ENCODE measurements around the gene GASK1B. TPM values are rescaled to one million over a fixed set of nuclear protein-coding genes. Genes with fewer than 3 reads are reported as not detected.

GASK1B gene
- total RNA-seq: 61.9 TPM
- long read RNA-seq, full-length matches to known transcripts: 34 of 96 reads
- long read RNA-seq, partial matches to known transcripts: 53 of 96 reads
- long read RNA-seq, other reads (novel, unspliced or antisense): 9 of 96 reads

- Histone ChIP-seq H3K9me3 (replicated peaks) (no peaks in the 10 kb centered on the region), H3K4me1 (peaks cover 92% of the 10 kb centered on the region), H3K36me3 (no peaks in the 10 kb centered on the region), H3K27ac (replicated peaks) (peak within 1 kb of the TSS; percentile 93), H3K4me3 (peak within 1 kb of the TSS; percentile 82), H3K27me3 (ENCODE audit: low read depth) (no peaks in the 10 kb centered on the region)
- no peak for DNase-seq
- TF ChIP-seq CTCF (IDR thresholded peaks at IDR 0.05; ENCODE audit: borderline replicate concordance): peak; percentile 76
- intact Hi-C loops (cut with micrococcal nuclease): loop anchor here (5.0 kb wide), 1 partner anchor 180 kb away; no protein-coding TSS in a partner anchor
These were observed at the start of gene GASK1B for GRCh38 chr4:158172261-158173258. Gene GASK1B (minus strand): TSS chr4:158173025. CDS start chr4:158171375, 1,650 bp downstream.

GRCh38 chr4:158219623-158220022, 46.8 kb upstream of the GASK1B start:
- H3K4me3 ChIP-seq: no peak overlapping the region
- DNase-seq: no peak
- intact Hi-C loops (cut with micrococcal nuclease): no loop called here
- H3K9me3 ChIP-seq (replicated peaks): no peaks in the 10 kb centered on the region
- no peak overlapping the region for H3K27ac ChIP-seq (replicated peaks)
- H3K27me3 ChIP-seq (ENCODE audit: low read depth): no peaks in the 10 kb centered on the region
- H3K36me3 ChIP-seq: peaks cover 56% of the 10 kb centered on the region
- peaks cover 21% of the 10 kb centered on the region for H3K4me1 ChIP-seq
- no peak for TF ChIP-seq CTCF (IDR thresholded peaks at IDR 0.05; ENCODE audit: borderline replicate concordance)

- peaks cover 52% of the 10 kb centered on the region for H3K36me3 ChIP-seq
- H3K4me3 ChIP-seq: no peak overlapping the region
- DNase-seq: no peak
- H3K9me3 ChIP-seq (replicated peaks): no peaks in the 10 kb centered on the region
- H3K27me3 ChIP-seq (ENCODE audit: low read depth): no peaks in the 10 kb centered on the region
- peaks cover 21% of the 10 kb centered on the region for H3K4me1 ChIP-seq
- no peak for TF ChIP-seq CTCF (IDR thresholded peaks at IDR 0.05; ENCODE audit: borderline replicate concordance)
- intact Hi-C loops (cut with micrococcal nuclease): no loop called here
- peak overlapping the region; percentile 59 for H3K27ac ChIP-seq (replicated peaks)
These were observed 44.9 kb upstream of the GASK1B start for GRCh38 chr4:158217763-158218162.

GRCh38 chr4:158214856-158215255, 42.0 kb upstream of the GASK1B start:
- no peak for DNase-seq
- no peak overlapping the region for H3K27ac ChIP-seq (replicated peaks)

GRCh38 chr4:158213466-158213865, 40.6 kb upstream of the GASK1B start:
- Histone ChIP-seq H3K9me3 (replicated peaks) (no peaks in the 10 kb centered on the region), H3K4me1 (peaks cover 34% of the 10 kb centered on the region), H3K36me3 (peaks cover 15% of the 10 kb centered on the region), H3K4me3 (no peak overlapping the region), H3K27me3 (ENCODE audit: low read depth) (no peaks in the 10 kb centered on the region), H3K27ac (replicated peaks) (no peak overlapping the region)
- DNase-seq: no peak
- TF ChIP-seq CTCF (IDR thresholded peaks at IDR 0.05; ENCODE audit: borderline replicate concordance): no peak
- intact Hi-C loops (cut with micrococcal nuclease): no loop called here

More at GRCh38 chr4:158214856-158215255, 42.0 kb upstream of the GASK1B start:
- peaks cover 24% of the 10 kb centered on the region for H3K36me3 ChIP-seq
- TF ChIP-seq CTCF (IDR thresholded peaks at IDR 0.05; ENCODE audit: borderline replicate concordance): no peak
- H3K9me3 ChIP-seq (replicated peaks): no peaks in the 10 kb centered on the region
- no peaks in the 10 kb centered on the region for H3K27me3 ChIP-seq (ENCODE audit: low read depth)
- H3K4me3 ChIP-seq: no peak overlapping the region
- intact Hi-C loops (cut with micrococcal nuclease): no loop called here
- H3K4me1 ChIP-seq: peaks cover 36% of the 10 kb centered on the region
